OCI-LY7 (cell line): Measurements from ENCODE around the gene PCDHB9. TPM values are rescaled to one million over a fixed set of nuclear protein-coding genes. Genes with fewer than 3 reads are reported as not detected.
A peak's percentile ranks its signal among the peaks of the same experiment; 100 is the strongest.
"Not testable (repeated sequence)": the region's sequence is repeated elsewhere in the genome, so short reads cannot be mapped to it uniquely, and the experiment has no call there.

Source experiments
- Bru-seq: library from RNA; stranded (reverse); fragments of 400-500 nt; gene quantifications from one replicate; lab custom pipeline; 2021; lab: Mats Ljungman, UMichigan
- BruChase-seq, 2 experiments: library from RNA; stranded (reverse); fragments of 400-500 nt; gene quantifications; one replicate each; lab custom pipeline; 2021; lab: Mats Ljungman, UMichigan
- BruUV-seq: library from RNA; stranded (reverse); fragments of 400-500 nt; replicated peaks from 2 replicates; lab custom pipeline; 2021; lab: Mats Ljungman, UMichigan
- CTCF ChIA-PET: fragments of 300-600 bp; sonication (Branson Sonifier 250); formaldehyde crosslinking; loops from one replicate; lab custom pipeline; 2022; ENCODE audit warnings: antibody characterized with exemption; ENCODE audit not compliant: unreplicated experiment; lab: Charles Lee
- POLR2A ChIA-PET: fragments of 300-600 bp; sonication (Branson Sonifier 250); formaldehyde crosslinking; loops from one replicate; lab custom pipeline; 2022; ENCODE audit warnings: antibody characterized with exemption; lab: Charles Lee
- DNase-seq: peaks from one replicate; pipeline ENCODE4 v3.0.0-alpha.2; 2015; ENCODE audit warnings: low spot score
- H2AFZ ChIP-seq: fragments of 200-600 bp; sonication (generic), shearing (Covaris generic); 2 replicates; pipeline ENCODE4 v1.6.1; 2014; ENCODE audit warnings: mild to moderate bottlenecking, antibody characterized with exemption, low read length, moderate library complexity
- H3K27ac ChIP-seq: fragments of 200-600 bp; sonication (generic); 2 replicates; pipeline ENCODE4 v1.5.1; 2014; ENCODE audit warnings: mixed run types, low read depth, mild to moderate bottlenecking, moderate library complexity, low read length, inconsistent platforms; ENCODE audit not compliant: poor library complexity, severe bottlenecking
- H3K36me3 ChIP-seq: fragments of 200-600 bp; sonication (generic); 2 replicates; pipeline ENCODE4 v1.6.1; 2014; ENCODE audit warnings: mild to moderate bottlenecking, antibody characterized with exemption, low read length, moderate library complexity, mixed read lengths; ENCODE audit not compliant: insufficient read depth
- H3K4me1 ChIP-seq: fragments of 200-600 bp; sonication (generic); 2 replicates; pipeline ENCODE4 v1.5.1; 2014; ENCODE audit warnings: mild to moderate bottlenecking, low read length; ENCODE audit not compliant: insufficient read depth, poor library complexity, severe bottlenecking
- H3K4me2 ChIP-seq: fragments of 200-600 bp; sonication (generic); 2 replicates; pipeline ENCODE4 v1.6.1; 2014; ENCODE audit warnings: mild to moderate bottlenecking, low read length
- H3K4me3 ChIP-seq: fragments of 200-600 bp; sonication (generic); 2 replicates; pipeline ENCODE4 v1.5.1; 2014; ENCODE audit warnings: mild to moderate bottlenecking, low read depth, low read length; ENCODE audit not compliant: poor library complexity, severe bottlenecking
- H3K79me2 ChIP-seq: fragments of 200-600 bp; sonication (generic); 2 replicates; pipeline ENCODE4 v1.6.1; 2016; ENCODE audit warnings: low read depth, mild to moderate bottlenecking, low read length, moderate library complexity, mixed read lengths; ENCODE audit not compliant: insufficient read depth
- H3K9me2 ChIP-seq: fragments of 200-600 bp; sonication (generic); 2 replicates; pipeline ENCODE4 v1.6.1; 2016; ENCODE audit warnings: mild to moderate bottlenecking, low read length, mixed read lengths; ENCODE audit not compliant: insufficient read depth
- H3K9me3 ChIP-seq: fragments of 200-600 bp; sonication (generic); 2 replicates; pipeline ENCODE4 v1.6.1; 2014; ENCODE audit warnings: mild to moderate bottlenecking, mixed run types, low read length, mixed read lengths
- H4K20me1 ChIP-seq: fragments of 200-600 bp; sonication (generic); 2 replicates; pipeline ENCODE4 v1.6.1; 2014; ENCODE audit warnings: mild to moderate bottlenecking, antibody characterized with exemption, low read length, moderate library complexity, mixed read lengths; ENCODE audit not compliant: insufficient read depth
- CTCF ChIP-seq: fragments of 200-600 bp; sonication (generic); conservative IDR thresholded peaks from 2 replicates; pipeline ENCODE4 v1.5.1; 2014; ENCODE audit warnings: mild to moderate bottlenecking, antibody characterized with exemption, low read length, moderate library complexity, mixed read lengths
- EZH2phosphoT487 ChIP-seq: fragments of 200-600 bp; sonication (generic); IDR thresholded peaks from 2 replicates; pipeline ENCODE4 v1.6.1; 2018; ENCODE audit warnings: low read depth, borderline replicate concordance, mild to moderate bottlenecking, mixed run types, antibody characterized with exemption, low read length, moderate library complexity, mixed read lengths
- intact Hi-C: fragments of 100-400 bp; cut with micrococcal nuclease; formaldehyde crosslinking; loops from one replicate; pipeline ENCODE4 v1.10.0; 2022; ENCODE audit not compliant: unreplicated experiment
- long read RNA-seq: library from polyadenylated mRNA; stranded (forward); transcript quantifications from one replicate; pipeline ENCODE4 v2.0.0, GENCODE V29; 2022
- total RNA-seq, 2 experiments: library from RNA; depleted of rRNA in 1 of 2; stranded (reverse); fragments of >200 nt in 1 of 2; shearing (Covaris generic) in 1 of 2; gene quantifications; 2 replicates each; pipeline ENCODE4 v1.2.3, GENCODE V29; 2014 to 2022

The PCDHB9 gene
- total RNA-seq (2014; rRNA removed; shearing (Covaris generic)) (0.06 TPM in 1 of 2 replicates, not detected in the other), total RNA-seq (2022) (0.33 TPM in 1 of 2 replicates, not detected in the other), Bru-seq, nascent RNA (percentile 14 among the genes with signal in this experiment), BruChase-seq, experiment 1, labeled RNA remaining after a 6-hour chase (not detected), BruChase-seq, experiment 2, labeled RNA remaining after a 2-hour chase (percentile 26 among the genes with signal in this experiment)
- long read RNA-seq, result 0 reads

GRCh38 chr5:141186897-141187512 lies at the start of gene PCDHB9:
Gene PCDHB9 (plus strand): TSS chr5:141187161. CDS start chr5:141187319, 158 bp downstream.
- no peaks in the 10 kb centered on the region for H4K20me1 ChIP-seq
- BruUV-seq, result no TSS peak
- H3K27ac ChIP-seq, result no peak within 1 kb of the TSS
- peak within 1 kb of the TSS; percentile 63 for H2AFZ ChIP-seq
- H3K36me3 ChIP-seq, result no peaks in the 10 kb centered on the region
- H3K9me3 ChIP-seq, result no peaks in the 10 kb centered on the region
- no peak within 1 kb of the TSS for H3K4me3 ChIP-seq
- POLR2A ChIA-PET, result no interaction called here
- intact Hi-C loops, result no loop called here
- peak; percentile 56 for DNase-seq
- no peaks in the 10 kb centered on the region for H3K79me2 ChIP-seq
- TF ChIP-seq CTCF, result peak; percentile 97
- no peak for TF ChIP-seq EZH2phosphoT487
- H3K4me1 ChIP-seq, result no peaks in the 10 kb centered on the region
- CTCF ChIA-PET, result interaction anchor here (0.6 kb wide), 1 partner anchor 106 kb away, joined by 3 read pairs; no protein-coding TSS in a partner anchor
- no peaks in the 10 kb centered on the region for H3K9me2 ChIP-seq
- peak within 1 kb of the TSS; percentile 30; the same call in 1 of the 2 replicates for H3K4me2 ChIP-seq

GRCh38 chr5:141137346-141137745 lies 49.6 kb upstream of the PCDHB9 start:
- H3K4me2 ChIP-seq, POLR2A ChIA-PET, H3K4me1 ChIP-seq, H3K9me3 ChIP-seq, H3K9me2 ChIP-seq, CTCF ChIA-PET, H4K20me1 ChIP-seq, intact Hi-C loops, H3K79me2 ChIP-seq, H3K27ac ChIP-seq, BruUV-seq, H3K36me3 ChIP-seq, H3K4me3 ChIP-seq, DNase-seq, H2AFZ ChIP-seq: not testable (repeated sequence)

- Histone ChIP-seq H4K20me1 (no peaks in the 10 kb centered on the region), H2AFZ (no peak within 1 kb of the TSS), H3K4me3 (no peak within 1 kb of the TSS), H3K9me2 (no peaks in the 10 kb centered on the region), H3K4me1 (no peaks in the 10 kb centered on the region), H3K27ac (no peak within 1 kb of the TSS), H3K79me2 (no peaks in the 10 kb centered on the region), H3K4me2 (no peak within 1 kb of the TSS), H3K9me3 (no peaks in the 10 kb centered on the region), H3K36me3 (no peaks in the 10 kb centered on the region)
- intact Hi-C loops, result no loop called here
- CTCF ChIA-PET, result no interaction called here
- peak; percentile 53 for TF ChIP-seq CTCF
- TF ChIP-seq EZH2phosphoT487, result no peak
- BruUV-seq, result no TSS peak
- POLR2A ChIA-PET, result no interaction called here
- DNase-seq, result no peak
Measured at GRCh38 chr5:141149812-141150211, 37.1 kb upstream of the PCDHB9 start, which contains the start of gene PCDHB6. Gene PCDHB6 (plus strand): TSS chr5:141150057. CDS start chr5:141150258, 201 bp downstream.
